BLaER1 treated with 17β-estradiol and CSF1 and Interleukin-3, amounts not matched to agents 10 nM and 100 nM (cell line): ENCODE data around the gene FRMD3.

ENCODE experiments used
- H3K27ac ChIP-seq, 11 experiments: shearing (Covaris generic); formaldehyde crosslinking; 2 replicates each; pipeline ENCODE4 v1.8.1; 2022
- H3K27me3 ChIP-seq, 11 experiments: shearing (Covaris generic); formaldehyde crosslinking; 2 replicates each; pipeline ENCODE4 v1.8.1; 2022
- H3K36me3 ChIP-seq, 11 experiments: shearing (Covaris generic); formaldehyde crosslinking; 2 replicates each; pipeline ENCODE4 v1.8.1; 2022
- H3K4me1 ChIP-seq, 10 experiments: shearing (Covaris generic); formaldehyde crosslinking; 2 replicates each; pipeline ENCODE4 v1.8.1; 2022
- H3K4me2 ChIP-seq, 11 experiments: shearing (Covaris generic); formaldehyde crosslinking; 2 replicates each; pipeline ENCODE4 v1.8.1; 2022
- H3K4me3 ChIP-seq, 10 experiments: shearing (Covaris generic); formaldehyde crosslinking; 2 replicates each; pipeline ENCODE4 v1.8.1; 2022
- H3K9ac ChIP-seq, 11 experiments: shearing (Covaris generic); formaldehyde crosslinking; 2 replicates each; pipeline ENCODE4 v1.8.1; 2022
- H3K9me3 ChIP-seq, 11 experiments: shearing (Covaris generic); formaldehyde crosslinking; replicated peaks in 1 of 11; 2 replicates each; pipeline ENCODE4 v1.8.1; 2022
- H4K20me1 ChIP-seq, 11 experiments: shearing (Covaris generic); formaldehyde crosslinking; 2 replicates each; pipeline ENCODE4 v1.8.1; 2022
- Cebpa-rat ChIP-seq, 11 experiments: shearing (Covaris generic); IDR thresholded peaks; 2 replicates each; pipeline ENCODE4 v1.8.1; 2022

Gene FRMD3

DNA sequence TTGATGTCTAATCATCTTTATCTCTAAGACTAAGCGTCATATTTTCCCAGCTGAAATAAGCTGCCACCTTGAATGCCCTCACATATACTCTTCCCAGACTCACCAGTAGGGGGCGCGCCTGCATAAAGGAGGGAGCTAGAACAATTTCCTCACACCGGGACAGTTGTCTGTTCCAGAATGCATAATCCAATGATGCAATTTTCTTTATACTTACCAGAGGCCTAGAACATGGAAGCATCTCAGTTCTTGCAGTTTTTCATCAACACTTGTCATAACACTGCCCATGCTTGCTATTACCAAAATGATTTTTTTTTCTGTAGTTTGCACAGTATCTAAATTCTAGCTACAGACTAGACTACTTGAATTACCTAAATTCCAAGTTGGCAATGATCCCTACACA is 203.9 kb downstream of the FRMD3 start:
- TF ChIP-seq Cebpa-rat (IDR thresholded peaks at IDR 0.05): no peak
- Histone ChIP-seq H3K36me3 (no peaks in the 10 kb centered on the region), H3K27me3 (no peaks in the 10 kb centered on the region), H4K20me1 (no peaks in the 10 kb centered on the region), H3K4me1 (peaks cover 0 to 5% (median 0%) of the 10 kb centered on the region in 10 experiments; a peak in 2 of 20 replicates), H3K27ac (no peak overlapping the region), H3K4me3 (no peak overlapping the region), H3K9ac (no peak overlapping the region), H3K4me2 (no peak overlapping the region), H3K9me3 (no peaks in the 10 kb centered on the region; a peak in 3 of 22 replicates)

DNA sequence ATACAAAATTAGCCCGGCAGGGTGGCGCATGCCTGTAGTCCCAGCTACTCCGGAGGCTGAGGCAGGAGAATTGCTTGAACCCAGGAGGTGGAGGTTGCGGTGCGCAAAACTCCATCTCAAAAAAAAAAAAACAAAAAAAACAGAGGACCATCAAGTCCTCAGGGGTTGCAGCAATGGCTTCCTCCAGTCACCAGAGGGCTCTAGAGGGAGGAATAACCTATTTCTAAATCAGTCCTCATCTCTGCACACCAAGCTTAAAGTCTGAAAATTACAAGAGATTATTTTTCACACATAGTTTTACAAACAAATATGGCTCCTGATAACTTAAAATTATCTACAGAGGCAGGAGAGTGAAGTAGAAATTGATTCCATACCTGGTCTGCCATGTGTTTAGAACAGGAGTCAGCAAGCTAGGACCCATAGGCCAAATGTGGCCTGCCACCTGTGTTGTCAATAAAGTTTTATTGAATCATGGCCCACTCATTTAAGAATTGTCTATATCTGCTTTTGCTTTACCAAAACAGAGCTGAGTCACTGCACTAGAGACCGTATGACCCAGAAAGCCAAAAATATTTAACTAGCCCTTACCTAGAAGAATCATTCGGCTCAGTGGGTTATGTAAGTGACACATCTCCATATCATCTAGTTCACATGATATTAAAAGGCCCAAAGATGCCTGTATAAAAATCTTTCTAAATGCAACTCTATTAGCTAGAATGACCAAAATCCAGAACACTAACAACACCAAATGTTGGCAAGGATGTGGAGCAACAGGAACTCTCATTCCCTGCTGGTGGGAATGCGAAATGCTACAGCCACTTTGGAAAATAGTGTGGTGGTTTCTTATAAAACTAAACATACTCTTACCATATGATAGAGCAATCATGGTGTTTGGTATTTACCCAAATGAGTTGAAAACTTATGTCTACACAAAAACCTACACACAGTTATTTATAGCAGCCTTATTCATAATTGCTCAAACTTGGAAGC is 207.7 kb downstream of the FRMD3 start:
- no peak for TF ChIP-seq Cebpa-rat (IDR thresholded peaks at IDR 0.05)
- Histone ChIP-seq H4K20me1 (no peaks in the 10 kb centered on the region), H3K27me3 (no peaks in the 10 kb centered on the region), H3K4me3 (no peak overlapping the region), H3K36me3 (no peaks in the 10 kb centered on the region), H3K9me3 (no peaks in the 10 kb centered on the region; a peak in 3 of 22 replicates), H3K4me2 (no peak overlapping the region), H3K9ac (no peak overlapping the region), H3K4me1 (no peaks in the 10 kb centered on the region), H3K27ac (no peak overlapping the region)

- TF ChIP-seq Cebpa-rat (IDR thresholded peaks at IDR 0.05): no peak
- no peaks in the 10 kb centered on the region for H4K20me1 ChIP-seq
- no peak overlapping the region for H3K4me2 ChIP-seq
- peaks cover 0 to 6% (median 0%) of the 10 kb centered on the region in 11 experiments; a peak in 6 of 22 replicates for H3K9me3 ChIP-seq
- no peaks in the 10 kb centered on the region for H3K36me3 ChIP-seq
- H3K9ac ChIP-seq: no peak overlapping the region
- H3K27ac ChIP-seq: no peak overlapping the region
- no peaks in the 10 kb centered on the region for H3K4me1 ChIP-seq
- no peaks in the 10 kb centered on the region for H3K27me3 ChIP-seq
- H3K4me3 ChIP-seq: no peak overlapping the region
Measured at GRCh38 chr9:83327750-83328622, 210.2 kb downstream of the FRMD3 start.

DNA sequence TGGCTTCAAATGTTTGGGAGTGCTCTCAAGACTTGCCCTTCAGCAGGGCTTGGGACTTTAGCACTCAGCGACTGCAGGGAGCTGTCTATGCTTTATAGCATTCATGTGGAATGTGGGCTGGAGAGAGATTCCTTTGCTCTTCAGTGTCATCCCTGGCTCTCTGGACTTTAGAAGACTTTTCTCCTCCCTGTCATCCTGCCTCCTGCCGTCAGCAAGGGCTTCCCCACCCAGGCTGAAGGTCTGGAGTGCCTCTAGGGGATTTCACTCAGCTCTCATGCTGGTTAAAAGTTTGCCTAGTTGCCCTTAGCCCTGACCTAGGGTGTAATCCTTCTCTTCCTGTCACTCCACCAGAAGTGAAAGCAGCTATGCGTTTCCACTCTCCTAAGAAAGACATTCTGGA is 210.9 kb downstream of the FRMD3 start:
- Histone ChIP-seq H4K20me1 (no peaks in the 10 kb centered on the region), H3K27ac (no peak overlapping the region), H3K9me3 (peaks cover 0 to 9% (median 0%) of the 10 kb centered on the region in 11 experiments; a peak in 7 of 22 replicates), H3K4me2 (no peak overlapping the region), H3K4me3 (no peak overlapping the region), H3K27me3 (no peaks in the 10 kb centered on the region), H3K4me1 (no peaks in the 10 kb centered on the region), H3K9ac (no peak overlapping the region), H3K36me3 (no peaks in the 10 kb centered on the region)
- TF ChIP-seq Cebpa-rat (IDR thresholded peaks at IDR 0.05): no peak

- Histone ChIP-seq H3K4me1 (no peaks in the 10 kb centered on the region), H3K27ac (no peak overlapping the region), H4K20me1 (no peaks in the 10 kb centered on the region), H3K27me3 (no peaks in the 10 kb centered on the region), H3K9me3 (peaks cover 0 to 20% (median 11%) of the 10 kb centered on the region in 11 experiments; a peak in 13 of 22 replicates), H3K9ac (no peak overlapping the region), H3K4me2 (no peak overlapping the region), H3K4me3 (no peak overlapping the region), H3K36me3 (no peaks in the 10 kb centered on the region)
- TF ChIP-seq Cebpa-rat (IDR thresholded peaks at IDR 0.05): no peak
Measured at GRCh38 chr9:83323148-83323547, 215.1 kb downstream of the FRMD3 start.

GRCh38 chr9:83322438-83322837 is 215.8 kb downstream of the FRMD3 start:
- Histone ChIP-seq H3K9ac (no peak overlapping the region), H3K4me2 (no peak overlapping the region), H3K9me3 (peaks cover 0 to 20% (median 11%) of the 10 kb centered on the region in 11 experiments; a peak in 13 of 22 replicates), H3K27ac (no peak overlapping the region), H3K4me1 (no peaks in the 10 kb centered on the region), H3K4me3 (no peak overlapping the region), H3K36me3 (no peaks in the 10 kb centered on the region), H4K20me1 (no peaks in the 10 kb centered on the region), H3K27me3 (no peaks in the 10 kb centered on the region)
- TF ChIP-seq Cebpa-rat (IDR thresholded peaks at IDR 0.05): no peak

DNA sequence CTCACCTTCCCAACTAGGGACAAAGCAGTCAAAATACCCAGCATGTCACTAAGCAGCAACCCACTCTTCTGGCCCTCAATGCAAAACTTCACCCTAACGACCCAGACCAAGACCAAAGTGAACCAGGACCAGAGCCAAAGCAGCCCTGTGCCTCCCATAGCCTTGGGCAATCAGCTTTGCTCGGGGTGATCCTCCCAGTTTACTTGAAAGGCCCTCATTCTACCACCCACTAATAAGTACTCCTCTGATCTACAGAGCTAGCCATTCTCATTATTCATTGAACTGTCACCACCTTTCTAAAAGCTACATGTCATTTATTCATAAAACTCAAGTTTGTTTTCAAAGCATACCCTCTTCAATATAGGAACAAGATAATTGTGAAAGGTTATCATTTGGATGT is 221.0 kb downstream of the FRMD3 start:
- no peaks in the 10 kb centered on the region for H3K36me3 ChIP-seq
- H3K9ac ChIP-seq: no peak overlapping the region
- H3K4me3 ChIP-seq: no peak overlapping the region
- no peaks in the 10 kb centered on the region for H4K20me1 ChIP-seq
- H3K4me1 ChIP-seq: peaks cover 0 to 9% (median 7%) of the 10 kb centered on the region in 10 experiments; a peak in 7 of 20 replicates
- no peak overlapping the region for H3K27ac ChIP-seq
- peaks cover 9 to 26% (median 19%) of the 10 kb centered on the region in 11 experiments for H3K9me3 ChIP-seq
- H3K4me2 ChIP-seq: no peak overlapping the region
- no peaks in the 10 kb centered on the region for H3K27me3 ChIP-seq
- TF ChIP-seq Cebpa-rat (IDR thresholded peaks at IDR 0.05): no peak

DNA sequence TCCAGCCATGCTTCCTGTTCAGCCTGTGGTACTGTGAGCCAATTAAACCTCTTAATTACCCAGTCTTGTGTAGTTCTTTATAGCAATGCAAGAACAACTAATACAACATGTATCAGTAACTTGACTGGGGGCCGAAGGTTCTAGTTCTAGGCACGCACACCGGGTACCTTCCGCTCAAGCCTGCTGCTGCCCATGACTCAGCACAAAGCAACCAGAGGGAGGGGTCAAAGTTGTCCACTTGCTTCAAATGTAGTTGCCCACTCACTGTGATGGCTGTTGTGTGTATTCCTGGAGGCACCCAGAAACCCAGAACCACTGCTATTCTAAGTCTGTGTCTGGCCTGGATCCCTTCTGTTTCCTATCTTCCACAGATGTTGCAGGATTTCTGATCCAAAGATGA is 222.6 kb downstream of the FRMD3 start:
- H3K27ac ChIP-seq: no peak overlapping the region
- no peaks in the 10 kb centered on the region for H4K20me1 ChIP-seq
- no peaks in the 10 kb centered on the region for H3K27me3 ChIP-seq
- H3K9ac ChIP-seq: no peak overlapping the region
- H3K4me1 ChIP-seq: peaks cover 0 to 9% (median 7%) of the 10 kb centered on the region in 10 experiments; a peak in 7 of 20 replicates
- H3K4me3 ChIP-seq: no peak overlapping the region
- peaks cover 9 to 26% (median 19%) of the 10 kb centered on the region in 11 experiments for H3K9me3 ChIP-seq
- H3K4me2 ChIP-seq: peak overlapping the region in 7 of 11 experiments; percentile 13 to 55 (median 42); a peak in 12 of 22 replicates
- H3K36me3 ChIP-seq: no peaks in the 10 kb centered on the region
- TF ChIP-seq Cebpa-rat (IDR thresholded peaks at IDR 0.05): no peak

GRCh38 chr9:83313781-83314180 is 224.4 kb downstream of the FRMD3 start:
- Histone ChIP-seq H3K36me3 (no peaks in the 10 kb centered on the region), H3K27ac (no peak overlapping the region), H3K4me1 (peaks cover 0 to 9% (median 7%) of the 10 kb centered on the region in 10 experiments; a peak in 7 of 20 replicates), H4K20me1 (no peaks in the 10 kb centered on the region), H3K4me3 (no peak overlapping the region), H3K27me3 (no peaks in the 10 kb centered on the region), H3K9me3 (peaks cover 5 to 16% (median 10%) of the 10 kb centered on the region in 11 experiments; a peak in 20 of 22 replicates), H3K4me2 (no peak overlapping the region), H3K9ac (no peak overlapping the region)
- TF ChIP-seq Cebpa-rat (IDR thresholded peaks at IDR 0.05): no peak
